Neural progenitor cell (in vitro differentiated cells): ENCODE results near the gene PARD3B.

Experiments
- EZH2 ChIP-seq: fragments of 200-600 bp; sonication (generic); IDR thresholded peaks from 2 replicates; pipeline ENCODE4 v1.6.1; 2017; ENCODE audit warnings: antibody characterized with exemption, mild to moderate bottlenecking, moderate library complexity
- TF ChIP-seq, protein P1 (sequence below): fragments of 200-600 bp; sonication (generic); IDR thresholded peaks from 2 replicates; pipeline ENCODE4 v1.5.1; 2017; ENCODE audit warnings: antibody characterized with exemption, mild to moderate bottlenecking

- TF ChIP-seq, protein P1, sequence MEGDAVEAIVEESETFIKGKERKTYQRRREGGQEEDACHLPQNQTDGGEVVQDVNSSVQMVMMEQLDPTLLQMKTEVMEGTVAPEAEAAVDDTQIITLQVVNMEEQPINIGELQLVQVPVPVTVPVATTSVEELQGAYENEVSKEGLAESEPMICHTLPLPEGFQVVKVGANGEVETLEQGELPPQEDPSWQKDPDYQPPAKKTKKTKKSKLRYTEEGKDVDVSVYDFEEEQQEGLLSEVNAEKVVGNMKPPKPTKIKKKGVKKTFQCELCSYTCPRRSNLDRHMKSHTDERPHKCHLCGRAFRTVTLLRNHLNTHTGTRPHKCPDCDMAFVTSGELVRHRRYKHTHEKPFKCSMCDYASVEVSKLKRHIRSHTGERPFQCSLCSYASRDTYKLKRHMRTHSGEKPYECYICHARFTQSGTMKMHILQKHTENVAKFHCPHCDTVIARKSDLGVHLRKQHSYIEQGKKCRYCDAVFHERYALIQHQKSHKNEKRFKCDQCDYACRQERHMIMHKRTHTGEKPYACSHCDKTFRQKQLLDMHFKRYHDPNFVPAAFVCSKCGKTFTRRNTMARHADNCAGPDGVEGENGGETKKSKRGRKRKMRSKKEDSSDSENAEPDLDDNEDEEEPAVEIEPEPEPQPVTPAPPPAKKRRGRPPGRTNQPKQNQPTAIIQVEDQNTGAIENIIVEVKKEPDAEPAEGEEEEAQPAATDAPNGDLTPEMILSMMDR = no peak
- no peak for TF ChIP-seq EZH2
These were observed 840.8 kb downstream of the PARD3B start for GRCh38 chr2:205386109-205386508.
